Parathyroid adenoma (tissue), 2 donors: ENCODE measurements around the gene TIMP3.

Experiments
- H2AFZ ChIP-seq: fragments of 300-600 bp; sonication (generic); one replicate; pipeline ENCODE4 v1.7.0; 2017; ENCODE audit warnings: antibody characterized with exemption, mild to moderate bottlenecking
- H3K27ac ChIP-seq: fragments of 300-600 bp; sonication (generic); one replicate; pipeline ENCODE4 v1.7.0; 2017
- H3K27me3 ChIP-seq: fragments of 300-600 bp; sonication (generic); one replicate; pipeline ENCODE4 v1.7.0; 2017; ENCODE audit warnings: low read length; ENCODE audit not compliant: control insufficient read depth, insufficient read depth
- H3K36me3 ChIP-seq: fragments of 300-600 bp; sonication (generic); one replicate; pipeline ENCODE4 v1.7.0; 2017; ENCODE audit warnings: low read length; ENCODE audit not compliant: control insufficient read depth, insufficient read depth
- H3K4me1 ChIP-seq: fragments of 300-600 bp; sonication (generic); one replicate; pipeline ENCODE4 v1.7.0; 2017; ENCODE audit warnings: control low read depth
- H3K4me2 ChIP-seq: fragments of 300-600 bp; sonication (generic); one replicate; pipeline ENCODE4 v1.7.0; 2017; ENCODE audit warnings: low read length
- H3K4me3 ChIP-seq: fragments of 300-600 bp; sonication (generic); one replicate; pipeline ENCODE4 v1.7.0; 2017; ENCODE audit warnings: low read depth, low read length
- H3K79me2 ChIP-seq: fragments of 300-600 bp; sonication (generic); one replicate; pipeline ENCODE4 v1.7.0; 2017; ENCODE audit warnings: control low read depth
- H3K9ac ChIP-seq: fragments of 300-600 bp; sonication (generic); one replicate; pipeline ENCODE4 v1.7.0; 2017; ENCODE audit warnings: mild to moderate bottlenecking
- H3K9me3 ChIP-seq: fragments of 300-600 bp; sonication (generic); one replicate; pipeline ENCODE4 v1.7.0; 2017; ENCODE audit warnings: low read length; ENCODE audit not compliant: control insufficient read depth
- CTCF ChIP-seq: fragments of 300-600 bp; sonication (generic); IDR thresholded peaks from one replicate; pipeline ENCODE4 v1.7.0; 2017; ENCODE audit warnings: antibody characterized with exemption, mild to moderate bottlenecking
- donor health status: primary hyperparathyroidism.

Gene TIMP3

GRCh38 chr22:32846780-32847491, 45.4 kb downstream of the TIMP3 start:
- peak overlapping the region; percentile 8 for H3K27ac ChIP-seq
- TF ChIP-seq CTCF: no peak
- H3K4me1 ChIP-seq: peaks cover 51% of the 10 kb centered on the region
- no peaks in the 10 kb centered on the region for H3K27me3 ChIP-seq
- peaks cover 16% of the 10 kb centered on the region for H3K79me2 ChIP-seq
- H3K4me3 ChIP-seq: peak overlapping the region; percentile 19
- H3K9ac ChIP-seq: no peak overlapping the region
- no peak overlapping the region for H2AFZ ChIP-seq
- no peaks in the 10 kb centered on the region for H3K36me3 ChIP-seq
- no peaks in the 10 kb centered on the region for H3K9me3 ChIP-seq
- H3K4me2 ChIP-seq: peak overlapping the region; percentile 9

GRCh38 chr22:32848226-32848625, 46.7 kb downstream of the TIMP3 start:
- Histone ChIP-seq H3K36me3 (no peaks in the 10 kb centered on the region), H3K4me2 (no peak overlapping the region), H2AFZ (no peak overlapping the region), H3K4me1 (peaks cover 53% of the 10 kb centered on the region), H3K9me3 (no peaks in the 10 kb centered on the region), H3K9ac (no peak overlapping the region), H3K27ac (no peak overlapping the region), H3K4me3 (no peak overlapping the region), H3K79me2 (peaks cover 8% of the 10 kb centered on the region), H3K27me3 (no peaks in the 10 kb centered on the region)
- TF ChIP-seq CTCF: no peak

- peak overlapping the region; percentile 36 for H3K27ac ChIP-seq
Observed at GRCh38 chr22:32849501-32849900, 48.0 kb downstream of the TIMP3 start.

GRCh38 chr22:32850157-32850556, 48.7 kb downstream of the TIMP3 start:
- Histone ChIP-seq H3K27me3 (no peaks in the 10 kb centered on the region), H3K4me3 (no peak overlapping the region), H3K9me3 (no peaks in the 10 kb centered on the region), H3K4me2 (peak overlapping the region; percentile 40), H3K4me1 (peaks cover 54% of the 10 kb centered on the region), H3K36me3 (no peaks in the 10 kb centered on the region), H2AFZ (no peak overlapping the region), H3K9ac (no peak overlapping the region), H3K27ac (peak overlapping the region; percentile 82), H3K79me2 (peaks cover 8% of the 10 kb centered on the region)
- TF ChIP-seq CTCF: no peak

More at GRCh38 chr22:32849501-32849900, 48.0 kb downstream of the TIMP3 start:
- Histone ChIP-seq H3K9ac (no peak overlapping the region), H3K79me2 (peaks cover 5% of the 10 kb centered on the region), H3K4me2 (no peak overlapping the region), H3K36me3 (no peaks in the 10 kb centered on the region), H2AFZ (no peak overlapping the region), H3K4me3 (no peak overlapping the region), H3K9me3 (no peaks in the 10 kb centered on the region), H3K4me1 (peaks cover 54% of the 10 kb centered on the region), H3K27me3 (no peaks in the 10 kb centered on the region)
- no peak for TF ChIP-seq CTCF
